Renal cortical epithelial cell (primary cell): ENCODE measurements around the gene RPS21. TPM values are rescaled to one million over a fixed set of nuclear protein-coding genes. Genes with fewer than 3 reads are reported as not detected.

Source experiments
- DNase-seq: peaks from one replicate; pipeline ENCODE4 v3.0.0-alpha.2; 2011; ENCODE audit warnings: low read depth
- total RNA-seq: library from RNA; depleted of rRNA; stranded (reverse); fragments of >200 nt; gene quantifications from 2 replicates; pipeline ENCODE4 v1.2.3, GENCODE V29; 2014

The RPS21 gene
- total RNA-seq, 1 donor from 2014 or later: 170 TPM

DNA sequence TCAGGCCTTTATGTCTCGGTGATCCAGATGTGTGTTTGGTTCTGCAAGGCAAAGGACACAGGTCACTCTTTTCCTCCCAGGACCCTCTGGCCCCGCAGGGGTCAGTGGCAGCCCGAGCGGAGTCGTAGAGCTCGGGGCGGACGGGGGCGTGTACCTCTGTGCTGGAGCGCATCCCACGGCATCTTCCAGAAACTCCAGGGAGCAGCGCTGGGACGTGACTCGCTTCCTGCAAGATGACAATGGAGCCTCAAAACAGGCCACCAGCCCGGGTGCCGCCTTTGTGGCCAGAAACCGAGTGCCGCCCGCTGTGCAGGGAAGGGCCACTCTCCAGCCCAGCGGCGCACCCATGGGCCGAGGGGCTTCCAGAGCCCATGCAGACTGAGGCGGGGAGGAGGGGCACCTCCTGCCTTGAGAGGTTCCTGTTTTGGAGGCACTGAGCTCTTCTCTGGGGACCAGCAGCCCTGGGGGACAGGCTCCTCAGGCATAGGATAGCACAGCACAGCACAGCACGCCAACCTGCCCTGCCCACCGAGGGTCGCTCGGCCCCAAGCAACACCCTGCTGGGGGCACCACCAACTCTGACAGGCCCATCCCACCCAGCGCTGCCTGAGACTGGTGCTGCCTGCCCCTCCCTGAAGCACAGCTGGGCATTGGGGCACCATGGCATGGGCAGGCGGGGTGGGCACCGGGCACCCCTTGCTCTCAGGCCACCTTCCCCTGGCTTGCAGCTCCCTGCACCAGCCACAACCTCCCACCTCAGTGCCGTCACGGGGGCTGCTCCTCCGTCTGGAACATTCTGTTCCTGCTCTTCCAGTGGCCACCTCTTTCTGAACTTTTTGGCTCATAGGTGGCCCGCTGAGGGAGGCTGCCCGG is 9.7 kb downstream of the RPS21 start:
- no peak for DNase-seq

DNA sequence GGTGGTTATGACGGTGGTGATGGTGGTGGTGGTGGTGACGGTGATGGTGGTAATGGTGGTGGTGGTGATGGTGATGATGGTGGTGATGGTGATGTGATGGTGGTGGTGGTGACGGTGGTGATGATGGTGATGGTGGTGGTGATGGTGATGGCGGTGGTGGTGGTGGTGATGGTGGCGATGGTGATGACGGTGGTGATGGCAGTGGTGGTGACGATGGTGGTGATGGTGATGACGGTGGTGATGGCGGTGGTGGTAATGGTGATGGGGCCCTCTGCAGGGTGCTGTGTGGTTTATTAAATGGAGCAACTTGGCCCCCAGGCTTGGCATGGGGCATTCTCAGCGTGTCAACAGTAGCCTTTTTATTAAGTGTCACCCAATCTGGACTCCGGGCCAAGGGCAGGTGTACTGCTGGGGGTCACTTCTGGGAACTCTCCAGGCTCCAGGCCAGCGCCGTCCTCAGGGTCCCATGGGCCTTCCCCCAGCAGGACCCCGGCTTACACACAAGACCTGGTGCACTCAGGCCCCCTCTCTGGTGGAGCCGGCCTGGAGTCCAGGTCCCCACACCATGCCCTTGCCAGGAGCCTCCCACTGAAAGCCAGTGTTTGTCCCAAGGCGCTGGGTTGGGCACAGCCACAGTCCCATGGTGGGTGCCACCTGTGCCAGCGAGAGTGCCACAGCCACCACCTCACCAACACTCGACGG is 11.4 kb downstream of the RPS21 start:
- DNase-seq: no peak

DNA sequence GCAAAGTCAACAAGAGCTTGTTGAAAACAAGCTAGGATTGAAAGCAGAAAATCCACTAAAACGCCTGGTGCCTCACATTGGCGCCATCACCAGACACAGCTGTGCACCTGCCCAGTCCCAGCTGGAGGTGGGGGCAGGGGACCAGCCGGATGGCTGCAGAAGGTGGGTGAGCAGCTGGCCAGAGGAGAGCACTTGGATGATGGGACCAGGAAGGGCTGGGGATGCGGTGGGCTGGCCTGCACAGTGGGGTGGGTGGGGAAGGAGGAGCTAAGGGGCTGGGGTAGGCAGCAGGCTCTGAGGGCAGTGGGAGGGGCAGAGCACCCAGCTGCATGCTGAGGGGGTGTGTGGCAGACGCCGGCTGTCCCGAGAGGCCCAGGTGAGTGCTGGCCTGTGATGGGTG is 13.1 kb downstream of the RPS21 start:
- no peak for DNase-seq

DNA sequence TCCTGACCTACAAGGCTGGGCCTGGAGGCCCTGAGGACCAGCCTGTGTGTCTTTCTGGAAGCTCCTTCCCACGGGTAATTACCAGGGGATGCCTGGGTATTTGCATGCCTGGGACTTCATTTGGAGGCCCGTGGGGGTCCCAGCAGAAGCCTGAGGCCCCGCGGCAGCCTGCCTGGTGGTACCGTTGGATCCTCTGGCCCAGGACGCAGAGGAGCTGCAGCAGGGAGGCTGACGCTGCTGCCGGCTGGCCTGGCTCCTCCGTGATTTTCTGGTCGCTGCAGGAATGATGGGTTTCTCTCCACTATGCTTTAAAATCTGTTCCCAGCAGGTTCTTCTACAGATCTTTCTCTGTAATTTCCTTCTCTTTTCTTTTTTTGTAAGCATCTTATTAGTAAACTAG is 13.6 kb downstream of the RPS21 start:
- DNase-seq: no peak

DNA sequence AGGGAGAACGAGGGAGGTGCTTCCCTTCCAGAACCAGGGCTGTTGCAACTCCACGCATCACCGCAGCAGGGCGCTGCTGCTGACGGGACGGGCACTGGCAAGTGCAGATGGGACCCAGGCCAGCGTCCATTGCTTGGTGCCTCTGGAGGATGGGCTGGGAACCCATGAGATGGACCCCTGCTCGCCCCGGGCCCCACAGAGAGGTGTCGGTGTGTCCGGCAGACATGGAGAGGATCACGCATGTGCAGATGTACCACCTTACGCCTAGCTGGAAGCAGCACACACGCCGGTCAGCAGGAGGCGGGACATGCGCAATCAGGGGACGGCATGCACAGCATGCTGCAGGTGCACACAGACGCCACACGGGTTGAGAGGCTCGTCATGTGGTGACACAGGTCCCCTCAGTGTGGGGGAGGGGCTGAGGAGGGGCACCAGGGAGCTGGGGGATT is 14.5 kb downstream of the RPS21 start:
- DNase-seq: no peak

DNA sequence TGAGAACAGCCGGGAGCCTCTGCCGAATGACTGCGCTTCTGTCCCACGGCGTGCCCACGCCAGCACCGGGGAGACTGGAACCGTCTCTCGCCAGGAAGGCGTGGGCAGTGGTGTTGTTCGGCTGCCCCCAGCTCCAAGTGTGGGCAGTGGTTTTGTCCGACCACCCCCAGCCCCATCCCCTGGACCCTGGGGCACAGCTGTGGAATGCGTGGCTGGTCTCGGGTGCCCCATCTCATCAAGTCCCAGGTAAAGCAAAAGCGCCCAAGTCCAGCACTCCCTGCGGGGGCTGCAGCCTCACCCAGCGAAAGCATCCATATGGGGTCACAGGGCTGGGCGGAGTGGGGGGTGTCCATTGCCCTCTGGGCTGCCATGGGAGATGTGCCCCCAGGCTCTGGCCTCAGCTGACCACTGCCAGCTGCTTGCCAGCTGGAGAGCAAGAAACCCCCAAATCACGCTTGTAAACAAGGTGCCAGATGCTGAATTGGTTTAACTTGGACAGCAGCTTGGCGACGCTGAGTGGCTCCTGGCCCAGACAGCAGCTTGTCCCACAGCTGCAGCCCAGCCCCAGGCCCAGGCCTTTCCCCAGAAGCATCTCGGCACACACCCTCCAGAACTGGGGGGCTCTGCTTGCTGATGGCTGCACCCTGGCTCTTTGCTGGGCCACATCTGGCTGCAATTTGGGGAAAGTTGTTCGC is 15.7 kb downstream of the RPS21 start:
- DNase-seq: no peak

DNA sequence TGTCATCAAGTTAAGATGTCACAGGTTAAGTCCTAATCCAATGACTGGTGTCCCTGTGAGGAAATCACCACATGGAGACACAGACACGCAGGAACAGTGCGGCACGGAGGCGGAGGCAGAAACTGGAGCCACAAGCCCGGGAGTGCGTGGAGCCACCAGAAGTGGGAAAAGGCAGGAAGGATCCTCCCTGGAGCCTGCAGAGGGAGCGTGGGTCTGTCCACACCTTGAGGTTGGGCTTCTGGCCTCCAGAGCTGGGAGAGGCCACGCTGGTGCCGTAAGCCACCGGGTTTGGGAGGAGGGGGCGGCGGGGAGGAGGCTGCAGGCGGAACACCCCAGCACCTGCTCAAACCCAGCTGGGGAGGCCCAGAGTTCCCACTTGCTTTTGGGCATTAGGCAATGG is 16.4 kb downstream of the RPS21 start:
- no peak for DNase-seq

DNA sequence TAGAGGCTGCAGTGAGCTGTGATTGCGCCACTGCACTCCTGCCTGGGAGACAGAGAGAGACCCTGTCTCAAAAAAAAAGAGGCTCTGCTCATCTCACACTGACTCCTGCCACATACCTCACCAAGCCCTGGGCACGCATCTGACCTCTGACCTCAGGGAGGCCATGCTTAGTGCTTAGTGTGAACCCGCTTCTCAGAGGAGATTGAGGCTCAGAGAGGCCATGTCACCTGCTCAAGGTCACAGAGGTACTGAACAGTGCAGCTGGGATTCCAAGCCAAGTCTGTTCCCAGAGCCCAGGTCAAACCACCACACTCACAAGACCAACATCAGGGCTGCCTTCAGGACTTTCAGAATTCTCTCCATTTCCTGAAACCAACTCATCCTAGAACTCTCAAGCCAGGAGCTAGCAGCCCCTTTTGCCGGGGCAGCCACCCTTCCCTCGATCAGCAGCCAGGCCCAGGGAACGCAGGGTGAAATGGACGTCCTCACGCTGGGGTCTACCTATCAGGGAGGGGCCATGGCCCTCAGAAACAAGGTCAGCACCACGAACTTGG is 17.3 kb downstream of the RPS21 start:
- DNase-seq: no peak

DNA sequence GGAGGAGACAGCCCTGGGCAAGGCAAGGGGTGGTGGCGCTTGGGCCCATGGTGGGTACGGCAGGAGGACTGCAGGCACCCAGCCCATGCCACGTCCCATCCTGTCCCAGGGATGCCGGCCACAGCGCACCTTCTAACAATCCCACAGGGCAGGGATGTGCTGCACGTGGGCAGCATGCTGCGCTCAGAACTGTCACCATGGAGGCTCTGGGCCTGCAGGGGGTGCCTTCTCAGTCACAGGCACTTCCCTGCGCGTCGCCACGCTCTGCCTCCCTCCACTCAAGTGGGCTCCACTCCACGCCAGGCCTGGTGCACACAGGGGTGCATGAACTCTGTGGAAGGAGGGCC is 17.8 kb downstream of the RPS21 start:
- no peak for DNase-seq

DNA sequence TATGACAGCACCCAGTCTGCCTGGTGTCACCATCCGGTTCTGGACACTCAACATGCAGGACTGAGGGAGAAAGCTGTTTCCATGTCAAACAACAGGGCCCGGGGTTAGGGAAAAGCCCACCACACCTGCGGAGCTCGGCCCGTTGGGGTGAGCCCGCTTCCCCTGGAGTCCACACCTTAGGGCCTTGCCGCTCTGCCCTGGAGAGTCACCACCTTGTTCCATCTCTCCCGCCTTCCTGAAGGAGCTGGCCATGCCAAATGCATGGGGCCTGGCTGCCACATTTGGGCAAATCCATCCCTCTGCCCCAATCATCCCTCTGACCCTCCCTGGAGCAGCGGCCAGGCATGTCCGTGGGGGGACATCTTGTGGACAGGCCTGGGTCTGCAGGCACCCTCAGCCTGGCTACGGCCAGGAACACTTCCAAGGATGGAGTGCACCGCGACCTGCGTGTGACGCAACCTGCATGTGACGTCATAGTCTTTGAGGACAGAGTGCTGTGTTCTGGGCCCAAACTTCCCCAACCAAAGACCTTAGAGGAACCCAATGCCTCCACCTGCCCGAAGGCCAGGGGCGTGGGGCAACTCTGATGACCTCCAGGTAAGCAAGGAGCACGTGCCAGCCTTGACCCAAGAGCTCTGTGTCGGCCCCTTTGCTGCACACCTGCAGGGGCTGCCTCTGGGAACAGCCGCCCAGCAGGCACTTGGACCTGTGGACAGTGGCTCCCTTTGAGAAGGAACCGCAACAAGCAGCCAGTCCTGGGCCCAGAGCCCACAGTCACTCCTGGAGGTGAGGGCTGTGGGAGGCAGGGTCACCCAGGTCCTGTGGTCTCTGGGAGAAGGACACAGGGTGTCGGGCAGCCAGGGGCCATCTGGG is 18.4 kb downstream of the RPS21 start:
- DNase-seq: peak; percentile 25

DNA sequence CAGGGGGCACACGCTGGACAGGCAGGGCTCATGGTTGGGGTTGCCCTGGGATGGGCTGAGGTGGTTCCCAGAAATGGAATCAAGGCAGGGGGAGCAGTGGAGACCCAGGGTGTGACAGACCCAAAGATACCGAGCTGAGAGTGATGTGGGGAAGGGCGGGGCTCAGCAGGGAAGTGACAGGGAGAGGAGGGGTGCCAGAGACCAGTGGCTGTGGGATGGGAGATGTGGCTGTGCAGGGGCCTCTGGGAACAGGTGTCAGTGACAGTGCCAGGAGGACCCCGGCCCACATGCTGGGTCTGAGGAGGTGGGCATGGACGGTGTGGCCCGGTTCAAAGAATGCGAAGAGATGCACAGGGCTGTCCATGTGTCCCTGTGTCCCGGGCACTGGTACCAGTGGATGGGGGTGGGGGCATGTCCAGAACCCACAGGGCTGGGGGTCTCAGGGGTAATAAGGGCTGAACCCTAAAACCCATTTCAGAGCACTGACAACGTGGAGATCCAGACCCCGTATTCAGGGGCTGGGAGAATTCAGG is 19.1 kb downstream of the RPS21 start:
- no peak for DNase-seq

DNA sequence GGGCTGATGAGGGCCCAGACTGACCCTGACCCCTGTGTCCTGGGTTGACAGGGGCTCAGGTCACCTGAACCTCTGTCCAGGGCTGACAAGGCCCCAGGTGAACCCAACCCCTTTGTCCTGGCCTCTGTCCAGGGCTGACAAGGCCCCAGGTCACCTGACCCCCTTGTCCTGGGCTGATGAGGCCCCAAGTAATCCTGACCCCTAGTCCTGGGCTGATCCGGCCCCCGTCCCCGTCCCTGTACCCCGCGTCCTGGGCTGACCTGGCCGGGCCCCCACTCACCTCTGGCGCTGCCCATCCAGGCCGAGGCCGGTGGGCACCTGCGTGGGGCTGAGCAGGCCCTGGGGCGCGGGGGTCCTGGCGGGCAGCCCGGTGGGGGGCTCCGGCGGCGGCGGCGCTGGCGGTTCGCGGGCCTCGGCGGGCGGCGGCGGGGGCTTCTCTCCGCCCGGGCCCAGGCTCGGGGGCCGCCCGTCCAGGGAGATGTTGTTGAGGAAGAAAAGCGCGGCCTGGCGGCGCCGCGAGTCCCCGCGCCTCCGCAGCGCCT is 19.8 kb downstream of the RPS21 start:
- no peak for DNase-seq

DNA sequence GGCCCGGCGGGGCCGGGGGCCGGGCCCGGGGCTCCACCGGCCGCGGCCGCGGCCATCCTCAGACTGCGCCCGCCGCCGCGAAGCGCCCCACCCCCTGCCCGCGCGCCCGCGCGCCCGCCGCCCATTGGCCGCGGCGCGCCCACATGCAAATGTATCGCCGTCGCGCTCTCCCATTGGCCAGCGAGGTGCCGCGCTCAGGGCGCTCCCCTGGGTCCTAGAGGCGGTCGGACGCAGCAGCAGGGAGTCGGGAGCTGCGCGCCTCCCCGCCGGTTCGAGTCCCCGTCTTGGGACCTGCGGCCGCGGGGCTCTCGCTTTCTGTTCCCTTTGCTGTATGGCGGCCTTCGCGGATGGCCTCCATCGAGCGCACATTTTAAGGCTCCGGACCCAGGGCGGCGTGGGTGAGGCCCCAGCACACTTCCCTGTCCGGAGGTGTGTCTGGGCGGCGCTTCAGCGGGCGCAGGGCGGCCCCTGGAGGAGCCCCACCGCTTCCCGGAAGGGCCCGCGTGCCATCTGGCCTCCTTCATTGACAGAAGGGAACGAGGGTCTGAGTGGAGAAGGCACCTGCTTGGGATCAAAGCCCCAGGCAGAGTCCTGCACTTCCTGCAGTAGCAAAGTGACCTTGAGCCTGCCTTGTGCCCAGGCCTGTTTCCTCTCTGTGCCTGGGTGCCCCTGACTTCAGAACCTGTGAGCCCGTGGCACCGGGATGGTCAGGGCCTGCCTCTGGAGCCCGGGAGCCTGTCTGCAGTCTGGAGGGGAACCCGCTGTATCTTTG is 20.5 kb downstream of the RPS21 start, which contains the start of gene CABLES2:
Gene CABLES2, minus strand, starts transcription at position 65 of the 772 bp plus-strand sequence. Its CDS starts 9 bp downstream, at position 56.
- DNase-seq: peak; percentile 78

DNA sequence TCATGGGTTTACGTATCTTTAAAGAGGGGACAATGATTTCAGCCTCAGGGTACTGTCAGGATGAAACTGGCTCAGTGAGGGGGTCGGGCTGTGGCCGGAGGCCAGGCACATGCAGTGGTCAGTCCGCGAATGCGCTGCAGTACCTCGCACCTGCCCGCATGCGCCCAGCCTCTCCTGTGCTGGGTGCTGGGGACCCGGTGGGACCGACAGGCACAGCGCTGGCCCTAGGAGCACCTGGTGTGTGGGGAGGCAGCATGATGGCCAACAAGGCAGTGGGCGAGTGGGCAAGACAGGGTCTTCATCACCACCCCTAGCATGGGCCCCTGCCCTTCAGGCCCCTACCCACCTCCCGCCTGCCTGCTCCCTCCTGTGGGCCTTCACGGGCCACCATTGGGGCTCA is 21.2 kb downstream of the RPS21 start:
- no peak for DNase-seq

DNA sequence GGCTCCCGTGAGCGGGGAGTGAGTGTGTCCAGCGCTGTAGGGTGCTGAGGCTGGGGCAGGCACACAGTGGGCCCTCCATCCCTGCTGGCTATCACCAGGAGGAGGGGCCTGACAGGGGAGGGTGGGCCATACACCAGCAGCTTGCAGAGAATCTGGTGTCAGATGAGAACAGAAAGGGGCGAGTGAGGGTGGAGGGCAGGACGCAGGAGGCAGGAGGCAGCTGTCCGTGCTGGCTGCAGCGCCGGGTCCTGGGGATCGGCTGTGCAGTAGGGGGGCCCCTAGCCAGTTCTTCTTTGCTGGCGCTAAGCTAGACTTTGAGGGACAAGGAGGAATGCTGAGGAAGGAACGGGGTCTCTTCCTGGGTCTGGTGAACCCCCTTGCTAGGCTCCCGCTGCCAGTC is 21.7 kb downstream of the RPS21 start:
- no peak for DNase-seq

DNA sequence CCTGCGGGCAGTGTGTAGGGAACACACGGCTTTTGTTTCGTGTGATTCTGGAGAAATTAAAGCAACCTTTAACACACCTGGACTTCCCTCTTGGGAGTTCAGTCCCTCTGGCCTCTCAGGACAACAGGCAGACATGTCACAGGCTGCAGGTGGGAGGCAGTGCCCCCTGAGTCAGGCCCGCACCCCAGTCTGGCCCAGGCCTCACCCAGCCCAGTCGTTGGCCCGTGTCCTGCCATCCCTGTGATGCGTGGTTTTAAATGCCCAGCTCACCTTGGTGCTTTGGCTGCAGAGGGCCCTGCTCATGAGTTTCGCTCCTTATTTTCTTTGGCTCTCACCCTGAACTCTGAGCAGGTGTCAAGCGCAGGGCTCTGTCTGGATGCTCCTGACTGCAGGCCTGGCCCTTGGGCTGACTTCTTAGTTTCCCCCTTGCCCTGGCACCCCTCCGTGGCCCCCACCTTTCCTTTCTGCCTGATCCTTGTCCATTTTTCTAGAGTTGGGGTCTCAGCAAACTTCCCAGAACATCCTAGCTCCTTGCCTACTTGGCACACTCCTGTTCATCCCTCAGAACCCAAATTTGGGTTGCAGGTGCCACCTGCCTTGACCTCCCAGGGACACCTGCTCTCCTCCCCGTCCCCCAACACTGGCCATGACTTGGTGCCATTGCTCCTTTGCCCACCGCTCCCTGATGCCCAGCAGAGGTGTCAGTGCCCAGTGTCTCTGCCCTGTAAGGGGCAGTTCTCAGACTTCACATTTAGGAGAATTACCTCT is 22.4 kb downstream of the RPS21 start:
- no peak for DNase-seq

DNA sequence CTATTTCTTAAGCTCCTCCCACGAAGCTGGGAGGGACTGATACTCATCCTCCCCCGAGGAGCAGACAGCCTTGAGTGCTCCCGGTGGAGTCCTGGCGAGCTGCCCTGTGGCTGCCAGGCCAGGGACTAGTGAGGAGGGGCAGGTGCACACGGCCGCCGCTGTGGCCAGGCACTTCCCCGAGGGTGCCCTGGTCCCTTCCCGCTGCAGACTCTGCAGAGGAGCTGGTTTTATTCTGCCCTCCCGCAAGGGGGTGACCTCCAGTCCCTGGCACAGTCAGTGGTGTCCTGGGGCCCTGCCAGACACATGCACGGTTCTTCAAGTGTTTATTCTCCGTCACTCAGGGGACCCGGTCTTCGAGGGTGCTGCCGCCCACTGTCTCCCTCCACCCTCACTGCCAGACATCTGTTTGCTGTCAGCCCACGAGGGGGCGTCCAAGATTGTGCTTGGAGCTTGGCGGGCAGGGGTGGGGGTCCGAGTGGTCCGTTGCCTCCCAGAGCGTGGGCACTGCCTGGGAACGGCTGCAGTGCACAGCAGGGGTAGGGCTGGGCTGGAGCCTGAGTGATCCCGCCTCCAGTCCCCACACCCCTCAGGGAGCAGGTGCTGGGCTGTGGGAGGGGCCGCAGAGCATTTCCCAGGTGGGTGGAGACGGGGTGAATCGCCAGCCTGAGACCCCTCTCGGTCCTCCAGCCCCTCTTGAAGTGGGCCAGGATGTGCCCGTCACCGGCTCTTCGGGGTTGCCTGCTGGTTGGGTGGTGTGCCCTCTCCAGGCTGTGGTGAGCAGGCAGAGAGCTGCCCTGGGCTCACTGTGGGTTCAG is 23.2 kb downstream of the RPS21 start:
- peak; percentile 58 for DNase-seq
